IPS DF 6.9 (cell line): Measurements from ENCODE around the gene ALDOB.

Experiments used
- DNase-seq: peaks from one replicate; pipeline ENCODE4 v3.0.0-alpha.2; 2013; ENCODE audit warnings: low read depth, low spot score
- H3K27ac ChIP-seq: one replicate; pipeline ENCODE4 v1.5.1; 2013; ENCODE audit warnings: low read length, control low read depth
- H3K27me3 ChIP-seq: 2 replicates; pipeline ENCODE4 v1.6.1; 2013; ENCODE audit warnings: mild to moderate bottlenecking, low read length; ENCODE audit not compliant: control insufficient read depth, insufficient read depth
- H3K36me3 ChIP-seq: 2 replicates; pipeline ENCODE4 v1.6.1; 2013; ENCODE audit warnings: low read length; ENCODE audit not compliant: control insufficient read depth, insufficient read depth
- H3K4me1 ChIP-seq: 2 replicates; pipeline ENCODE4 v1.6.1; 2013; ENCODE audit warnings: low read length; ENCODE audit not compliant: control insufficient read depth, insufficient read depth
- H3K4me3 ChIP-seq: 2 replicates; pipeline ENCODE4 v1.5.1; 2013; ENCODE audit warnings: mild to moderate bottlenecking, low read length
- H3K9me3 ChIP-seq: 2 replicates; pipeline ENCODE4 v1.6.1; 2013; ENCODE audit warnings: low read length, inconsistent platforms; ENCODE audit not compliant: control insufficient read depth, insufficient read depth
- WGBS: extraction: QIAGEN DNeasy Blood & Tissue Kit; methylation state at CpG from one replicate; pipeline ENCODE4 v1.1.7; 2013; ENCODE audit warnings: mixed read lengths, missing lambda C conversion rate; ENCODE audit not compliant: insufficient read length, insufficient coverage; 5-methylcytosine and 5-hydroxymethylcytosine counted together

ALDOB gene

DNA sequence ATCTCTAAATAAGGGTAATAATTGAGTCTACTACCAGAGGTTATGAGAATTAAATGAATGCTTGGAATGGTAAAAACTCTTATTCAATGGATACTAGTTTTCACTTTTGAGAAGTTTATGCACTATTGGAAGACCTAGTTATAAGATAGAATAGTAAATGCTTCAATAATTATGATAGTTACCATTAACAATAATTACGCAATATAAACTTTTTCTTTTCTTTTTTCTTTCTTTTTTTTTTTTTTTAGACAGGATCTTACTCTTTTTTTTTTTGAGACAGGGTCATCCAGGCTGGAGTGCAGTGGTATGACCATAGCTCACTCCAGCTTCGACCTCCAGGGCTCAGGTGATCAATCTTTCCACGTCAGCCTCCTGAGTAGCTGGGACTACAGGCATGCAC lies 6.7 kb downstream of the ALDOB start:
- H3K4me3 ChIP-seq: no peak overlapping the region
- H3K27me3 ChIP-seq: no peaks in the 10 kb centered on the region
- WGBS: no CpG with 5 or more reads among the region's 3 CpGs
- no peak overlapping the region for H3K27ac ChIP-seq
- no peaks in the 10 kb centered on the region for H3K9me3 ChIP-seq
- DNase-seq: no peak
- no peaks in the 10 kb centered on the region for H3K36me3 ChIP-seq
- H3K4me1 ChIP-seq: no peaks in the 10 kb centered on the region

- DNase-seq: no peak
- H3K4me1 ChIP-seq: no peaks in the 10 kb centered on the region
- H3K27ac ChIP-seq: no peak overlapping the region
- H3K36me3 ChIP-seq: no peaks in the 10 kb centered on the region
- H3K9me3 ChIP-seq: no peaks in the 10 kb centered on the region
- H3K27me3 ChIP-seq: no peaks in the 10 kb centered on the region
- H3K4me3 ChIP-seq: no peak overlapping the region
- WGBS: no CpG with 5 or more reads among the region's 3 CpGs
Measured at GRCh38 chr9:101427957-101428655, 7.5 kb downstream of the ALDOB start.

- H3K9me3 ChIP-seq: no peaks in the 10 kb centered on the region
- H3K4me1 ChIP-seq: no peaks in the 10 kb centered on the region
- H3K36me3 ChIP-seq: no peaks in the 10 kb centered on the region
- DNase-seq: no peak
- H3K27ac ChIP-seq: no peak overlapping the region
- H3K4me3 ChIP-seq: no peak overlapping the region
- H3K27me3 ChIP-seq: no peaks in the 10 kb centered on the region
- no CpG with 5 or more reads among the region's 8 CpGs for whole genome bisulfite sequencing
Measured at GRCh38 chr9:101427358-101427757, 8.2 kb downstream of the ALDOB start.

DNA sequence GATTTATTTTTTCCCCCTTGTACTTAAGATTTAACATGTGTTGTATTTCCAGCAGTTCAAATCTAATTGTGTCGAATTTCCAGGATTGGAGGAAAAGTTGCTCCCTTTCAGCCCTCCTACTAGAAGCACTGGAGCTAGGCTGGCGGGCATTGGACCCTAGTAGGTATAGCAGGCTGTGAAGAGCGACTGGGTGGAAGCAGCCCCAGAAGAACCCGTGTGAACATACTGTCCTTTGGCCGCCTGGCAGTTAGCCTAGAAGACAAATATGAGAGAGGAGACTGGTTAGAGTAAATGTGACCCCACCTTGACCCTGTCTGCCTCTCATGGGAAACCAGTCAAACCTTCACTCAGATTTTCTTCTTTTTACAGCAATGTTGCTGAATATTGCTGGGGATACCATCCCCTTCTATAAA lies 13.9 kb downstream of the ALDOB start:
- Histone ChIP-seq H3K9me3 (no peaks in the 10 kb centered on the region), H3K4me3 (no peak overlapping the region), H3K27me3 (no peaks in the 10 kb centered on the region), H3K4me1 (no peaks in the 10 kb centered on the region), H3K36me3 (no peaks in the 10 kb centered on the region), H3K27ac (no peak overlapping the region)
- no peak for DNase-seq
- WGBS: no CpG with 5 or more reads among the region's 5 CpGs

DNA sequence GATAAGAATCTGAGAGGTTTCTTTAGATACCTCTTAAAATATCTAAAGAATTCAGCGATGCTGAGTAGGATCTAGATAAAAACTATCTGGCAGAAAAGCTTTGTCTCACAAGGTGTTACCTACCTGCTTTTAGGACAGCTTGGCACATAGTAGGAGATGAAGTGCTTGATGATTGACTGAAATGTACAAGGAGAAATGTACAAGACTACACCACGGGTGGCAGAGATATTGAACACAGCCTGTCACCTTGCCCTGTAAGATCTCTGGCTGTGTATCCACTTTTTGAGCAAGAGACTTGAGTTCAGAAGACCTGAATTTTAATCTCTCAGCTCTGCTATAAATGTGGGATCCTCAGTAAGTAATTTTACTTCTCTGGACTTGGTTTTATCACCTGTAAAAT lies 15.7 kb downstream of the ALDOB start:
- no peaks in the 10 kb centered on the region for H3K4me1 ChIP-seq
- H3K9me3 ChIP-seq: no peaks in the 10 kb centered on the region
- DNase-seq: no peak
- no peaks in the 10 kb centered on the region for H3K36me3 ChIP-seq
- no CpG with 5 or more reads among the region's 2 CpGs for WGBS
- no peak overlapping the region for H3K4me3 ChIP-seq
- H3K27ac ChIP-seq: no peak overlapping the region
- no peaks in the 10 kb centered on the region for H3K27me3 ChIP-seq

GRCh38 chr9:101418518-101419430 lies 16.8 kb downstream of the ALDOB start:
- no peak for DNase-seq
- H3K27me3 ChIP-seq: no peaks in the 10 kb centered on the region
- H3K27ac ChIP-seq: no peak overlapping the region
- H3K9me3 ChIP-seq: no peaks in the 10 kb centered on the region
- no CpG with 5 or more reads among the region's 7 CpGs for WGBS
- H3K4me1 ChIP-seq: no peaks in the 10 kb centered on the region
- no peaks in the 10 kb centered on the region for H3K36me3 ChIP-seq
- H3K4me3 ChIP-seq: no peak overlapping the region

DNA sequence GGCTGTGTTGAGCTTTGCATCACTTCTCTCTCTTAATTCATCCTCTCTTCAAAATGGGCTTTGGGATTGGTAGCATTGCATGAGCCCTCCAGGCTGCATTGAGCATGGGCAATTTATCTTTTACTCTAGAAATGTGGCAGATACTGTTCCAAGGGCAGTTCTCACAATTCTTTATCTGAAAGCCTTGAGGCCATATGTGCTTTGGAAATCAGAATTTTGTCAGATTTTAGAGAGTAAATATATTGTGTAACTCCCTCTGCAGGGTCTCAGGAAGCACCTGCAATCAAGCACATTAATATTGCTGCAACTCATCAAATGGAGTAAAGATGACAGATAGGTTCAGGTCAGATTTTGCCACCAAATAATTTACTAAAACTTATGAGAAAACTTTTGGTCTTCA lies 17.6 kb downstream of the ALDOB start:
- Histone ChIP-seq H3K9me3 (no peaks in the 10 kb centered on the region), H3K4me3 (no peak overlapping the region), H3K36me3 (no peaks in the 10 kb centered on the region), H3K27me3 (no peaks in the 10 kb centered on the region), H3K4me1 (no peaks in the 10 kb centered on the region), H3K27ac (no peak overlapping the region)
- no peak for DNase-seq

DNA sequence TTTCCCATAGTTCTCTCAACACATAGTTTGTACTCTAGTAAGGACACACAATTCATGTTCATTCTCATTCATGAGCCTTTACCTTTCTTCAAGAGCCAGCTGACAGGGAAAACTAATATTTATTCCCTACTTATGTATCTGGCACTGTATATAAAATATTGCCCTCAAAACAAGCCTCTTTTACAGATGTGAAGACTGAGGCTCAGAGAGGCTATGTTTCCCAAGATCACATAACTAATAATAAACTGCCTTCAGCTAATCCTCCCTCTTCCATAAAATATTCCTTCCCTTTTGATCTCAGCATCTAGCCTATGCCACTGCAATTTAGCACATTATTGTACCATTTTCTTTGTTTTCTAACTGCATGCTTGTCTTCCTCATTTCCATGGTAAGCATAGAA lies 18.2 kb downstream of the ALDOB start:
- Histone ChIP-seq H3K4me1 (no peaks in the 10 kb centered on the region), H3K27me3 (no peaks in the 10 kb centered on the region)
- DNase-seq: no peak

GRCh38 chr9:101415578-101415977 lies 20.0 kb downstream of the ALDOB start:
- Histone ChIP-seq H3K9me3 (no peaks in the 10 kb centered on the region), H3K27me3 (no peaks in the 10 kb centered on the region), H3K27ac (no peak overlapping the region), H3K4me1 (no peaks in the 10 kb centered on the region), H3K36me3 (no peaks in the 10 kb centered on the region), H3K4me3 (no peak overlapping the region)
- DNase-seq: no peak

More for the DNA sequence above, 18.2 kb downstream of the ALDOB start:
- H3K27ac ChIP-seq: no peak overlapping the region
- no peaks in the 10 kb centered on the region for H3K9me3 ChIP-seq
- H3K4me3 ChIP-seq: no peak overlapping the region
- no peaks in the 10 kb centered on the region for H3K36me3 ChIP-seq

GRCh38 chr9:101414839-101415238 lies 20.7 kb downstream of the ALDOB start:
- Histone ChIP-seq H3K27ac (no peak overlapping the region), H3K36me3 (no peaks in the 10 kb centered on the region), H3K9me3 (no peaks in the 10 kb centered on the region), H3K4me3 (no peak overlapping the region), H3K4me1 (no peaks in the 10 kb centered on the region), H3K27me3 (no peaks in the 10 kb centered on the region)
- no peak for DNase-seq

- H3K4me1 ChIP-seq: no peaks in the 10 kb centered on the region
- no peak for DNase-seq
- no peak overlapping the region for H3K4me3 ChIP-seq
- WGBS: no CpG with 5 or more reads among the region's 4 CpGs
- H3K9me3 ChIP-seq: peaks cover 14% of the 10 kb centered on the region
- no peaks in the 10 kb centered on the region for H3K27me3 ChIP-seq
- H3K36me3 ChIP-seq: peaks cover 20% of the 10 kb centered on the region; the same call in 1 of the 2 replicates
- H3K27ac ChIP-seq: no peak overlapping the region
Measured at GRCh38 chr9:101409079-101409477, 26.5 kb downstream of the ALDOB start.
